Stimulated activated CD4-positive, alpha-beta T cell treated with anti-CD3 and anti-CD28 coated beads, Interleukin-12 subunit alpha, Interleukin-12 subunit beta, amount 100 ng/mL, for 48 hours (primary cell): ENCODE results near the gene TMEM151B.
A peak's percentile ranks its signal among the peaks of the same experiment; 100 is the strongest.

ENCODE experiments used
- DNase-seq, 3 donors: peaks; one replicate each; pipeline ENCODE4 v3.0.0-alpha.2; 2020; ENCODE audit warnings: low read depth in 2 of 3, low spot score in 1 of 3

The TMEM151B gene

DNA sequence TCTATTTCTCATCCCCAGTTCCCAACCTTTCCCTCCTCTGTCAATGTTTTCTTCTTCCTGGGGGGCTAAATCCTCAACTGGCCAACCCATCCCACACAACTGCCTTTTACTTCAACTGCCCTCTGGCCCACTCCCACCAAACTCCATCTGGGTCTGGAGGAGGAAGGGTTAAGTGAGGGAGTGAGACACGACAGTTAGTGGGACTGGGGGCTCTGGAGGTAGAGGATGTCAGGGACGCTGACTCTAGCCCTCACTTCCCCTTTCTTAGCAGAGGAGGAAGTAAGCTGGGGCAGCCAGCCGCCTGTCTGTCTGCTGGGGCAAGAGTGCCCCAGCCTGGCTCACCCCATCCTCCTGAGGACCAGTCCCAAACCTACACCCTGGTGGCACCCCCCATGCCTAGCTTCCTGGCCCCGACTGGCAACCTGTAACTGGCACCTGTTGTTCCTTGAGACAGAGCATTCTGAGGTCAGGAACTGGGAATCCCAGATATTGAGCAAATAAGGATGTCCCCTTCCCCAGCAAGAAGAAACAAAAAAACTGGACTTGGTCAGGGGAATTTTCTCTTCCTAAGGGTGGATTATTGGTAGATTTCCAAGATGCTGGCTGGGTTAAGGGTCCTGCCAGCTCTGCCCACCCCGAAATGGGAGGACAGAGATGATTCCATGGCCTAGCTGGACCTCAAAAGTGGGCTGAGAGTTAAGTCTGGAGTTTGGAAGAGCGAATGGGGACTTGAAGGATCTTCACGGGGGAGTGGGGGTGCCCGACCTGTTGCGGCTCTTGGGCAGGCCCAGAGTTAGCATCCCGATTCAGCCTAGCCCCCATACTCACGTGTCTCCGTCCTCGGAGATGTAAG, 5.9 kb upstream of the TMEM151B start:
- DNase-seq, result no peak

DNA sequence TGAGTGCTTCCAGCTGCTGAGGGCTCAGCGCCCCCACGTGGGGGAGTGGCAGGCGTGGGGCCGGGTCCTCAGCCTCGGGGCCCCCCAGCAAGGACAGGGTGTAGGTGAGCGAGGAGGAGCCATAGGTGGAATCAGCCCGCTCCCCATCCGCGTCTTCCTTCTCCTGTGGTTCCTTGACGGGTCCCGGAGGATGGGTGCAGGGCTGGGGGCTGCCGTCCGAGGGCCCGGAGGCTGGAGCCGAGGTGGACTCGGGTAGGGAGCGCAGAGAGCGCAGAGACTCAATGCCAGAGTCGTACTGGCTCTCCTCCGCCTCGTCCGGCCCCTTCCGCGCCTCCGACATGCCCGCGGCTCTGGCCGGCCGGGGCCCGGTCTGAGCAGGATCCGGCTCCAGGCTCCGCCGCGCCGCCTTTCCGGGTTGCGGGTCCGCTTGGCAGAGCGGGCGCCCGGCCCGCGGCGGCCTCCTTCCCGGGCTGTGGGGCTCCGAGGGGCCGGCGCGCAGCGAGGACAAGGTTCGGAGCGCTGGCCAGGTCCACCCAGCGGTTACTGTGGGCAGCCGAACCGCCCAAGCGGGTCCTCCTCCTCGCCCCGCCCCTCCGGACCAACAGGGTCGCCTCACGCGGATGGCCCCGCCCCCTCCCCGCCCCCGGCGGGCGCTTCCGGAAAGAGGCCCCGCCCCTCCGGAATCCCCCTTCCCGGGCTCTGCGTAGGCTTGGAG, 5.1 kb upstream of the TMEM151B start, which contains the start of gene NFKBIE:
Gene NFKBIE (minus strand): TSS at position 545 of the 715 bp plus-strand sequence. CDS start 205 bp downstream, at position 340.
- peak; percentile 89 to 98 (median 91) for DNase-seq

DNA sequence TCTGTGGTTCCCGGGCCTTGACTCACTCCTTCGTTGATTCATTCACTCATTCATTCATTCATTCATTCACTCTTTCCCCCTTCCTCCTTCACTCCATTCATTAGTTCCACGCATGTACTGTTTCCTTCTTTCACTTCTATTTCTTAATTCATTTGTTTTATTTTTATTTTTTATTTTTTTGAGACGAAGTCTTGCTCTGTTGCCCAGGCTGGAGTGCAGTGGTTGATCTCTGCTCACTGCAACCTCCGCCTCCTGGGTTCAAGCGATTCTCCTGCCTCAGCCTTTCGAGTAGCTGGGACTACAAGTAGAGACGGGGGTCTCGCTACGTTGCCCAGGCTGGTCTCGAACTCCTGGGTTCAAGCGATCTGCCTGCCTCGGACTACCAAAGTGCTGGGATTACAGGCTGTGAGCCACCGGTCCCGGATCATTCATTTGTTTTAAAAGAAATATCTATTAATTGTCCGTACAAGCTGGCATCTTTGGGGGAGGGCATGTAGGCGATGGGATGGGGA, 4.5 kb upstream of the TMEM151B start:
- DNase-seq, result no peak

DNA sequence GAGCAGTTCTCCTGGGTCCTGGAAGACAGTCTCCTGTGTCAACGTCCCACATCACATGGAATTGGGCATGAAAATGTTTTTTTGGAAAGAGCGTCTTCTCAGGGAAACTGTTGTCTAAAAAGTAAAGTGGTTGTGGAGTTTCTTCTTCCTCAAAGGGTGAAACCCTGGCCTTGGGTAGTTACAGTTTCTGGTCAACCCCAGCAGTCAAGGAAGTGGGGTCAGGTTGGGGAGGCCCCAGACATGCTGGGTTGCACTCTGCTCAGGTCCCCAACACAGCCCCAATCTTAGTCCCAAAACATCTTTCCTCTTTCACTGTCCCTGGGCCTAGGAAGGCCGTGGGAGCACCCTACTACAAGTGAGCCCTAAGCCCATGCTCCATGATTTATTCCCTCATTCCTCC, 3.9 kb upstream of the TMEM151B start:
- DNase-seq, result no peak

DNA sequence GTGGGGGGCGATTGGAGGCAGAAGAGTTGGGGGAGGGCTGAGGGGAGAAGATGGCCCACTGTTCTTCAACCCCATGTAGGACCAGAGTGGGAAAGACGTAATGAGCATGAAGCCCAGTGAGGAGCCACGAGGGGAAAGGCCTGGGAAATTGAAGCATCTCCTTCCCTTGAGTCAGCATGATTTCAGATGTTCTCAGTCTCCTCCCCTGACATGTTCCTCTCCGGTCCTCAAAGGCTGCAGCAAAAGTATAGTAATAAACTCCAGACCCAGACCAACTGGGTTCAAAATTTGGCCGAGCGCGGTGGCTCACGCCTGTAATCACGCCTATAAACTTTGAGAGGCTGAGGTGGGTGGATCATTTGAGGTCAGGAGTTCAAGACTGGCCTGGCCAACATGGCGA, 3.0 kb upstream of the TMEM151B start:
- no peak for DNase-seq

DNA sequence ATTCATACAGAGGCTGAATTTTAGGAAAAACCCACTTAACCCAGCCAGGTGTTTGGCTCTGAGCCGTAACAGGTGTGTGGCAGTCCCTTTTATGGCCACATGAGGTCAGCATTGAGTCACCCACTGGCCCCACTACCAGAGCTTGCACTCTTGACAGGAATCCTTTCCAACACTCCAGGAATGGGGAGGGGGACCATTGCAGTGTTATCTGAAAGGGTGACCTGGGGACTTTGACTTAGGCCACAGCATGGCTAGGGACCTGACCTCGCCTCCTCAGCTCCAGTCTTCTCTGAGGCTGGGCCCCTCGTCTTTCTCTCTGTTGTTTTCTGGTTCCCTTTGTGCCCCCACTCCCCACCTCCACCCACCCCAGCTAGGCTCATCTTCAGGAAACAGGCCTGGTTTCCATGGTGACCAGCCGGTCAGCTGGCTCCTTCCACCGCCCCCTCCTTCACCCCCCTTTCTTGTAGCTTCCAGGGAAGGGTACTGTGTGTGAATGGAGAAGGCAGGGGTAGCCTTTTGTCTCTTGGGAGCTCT, 2.1 kb upstream of the TMEM151B start:
- peak; percentile 40 to 69 (median 40) for DNase-seq

DNA sequence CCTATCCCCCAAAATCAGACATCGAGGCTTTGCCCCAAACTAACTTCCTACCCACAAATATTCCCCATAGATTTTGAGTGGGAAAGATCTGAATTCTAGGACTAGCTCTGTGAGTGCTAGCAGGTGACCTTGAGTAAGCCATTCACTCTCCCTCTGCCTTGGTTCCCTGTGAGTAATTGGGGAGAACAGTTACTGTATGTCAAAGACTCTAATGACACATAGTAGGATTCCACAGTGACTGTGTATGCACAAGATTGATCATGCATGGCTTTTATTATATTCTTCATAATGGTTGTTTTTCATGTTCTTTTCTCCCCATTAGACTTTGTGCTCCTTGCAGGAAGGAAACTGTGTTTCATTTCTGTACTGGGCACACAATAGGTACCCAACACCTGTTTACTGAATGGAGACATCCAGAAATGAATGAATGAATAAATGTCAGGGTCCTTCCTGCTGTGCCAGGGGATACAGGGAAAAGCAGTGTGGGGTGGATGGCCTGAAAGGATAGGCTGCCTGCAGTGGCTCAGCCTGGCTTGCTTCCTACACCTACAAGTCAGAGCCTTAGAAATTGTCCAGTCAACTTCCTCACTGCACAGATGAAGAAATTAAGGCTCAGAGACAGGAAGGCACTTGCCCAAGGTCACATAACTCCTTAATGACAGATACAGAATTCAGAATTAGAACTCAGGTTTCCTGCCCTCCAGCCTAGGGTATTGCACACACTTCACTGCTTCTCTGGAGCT, 901 bp upstream of the TMEM151B start:
- DNase-seq, result no peak

DNA sequence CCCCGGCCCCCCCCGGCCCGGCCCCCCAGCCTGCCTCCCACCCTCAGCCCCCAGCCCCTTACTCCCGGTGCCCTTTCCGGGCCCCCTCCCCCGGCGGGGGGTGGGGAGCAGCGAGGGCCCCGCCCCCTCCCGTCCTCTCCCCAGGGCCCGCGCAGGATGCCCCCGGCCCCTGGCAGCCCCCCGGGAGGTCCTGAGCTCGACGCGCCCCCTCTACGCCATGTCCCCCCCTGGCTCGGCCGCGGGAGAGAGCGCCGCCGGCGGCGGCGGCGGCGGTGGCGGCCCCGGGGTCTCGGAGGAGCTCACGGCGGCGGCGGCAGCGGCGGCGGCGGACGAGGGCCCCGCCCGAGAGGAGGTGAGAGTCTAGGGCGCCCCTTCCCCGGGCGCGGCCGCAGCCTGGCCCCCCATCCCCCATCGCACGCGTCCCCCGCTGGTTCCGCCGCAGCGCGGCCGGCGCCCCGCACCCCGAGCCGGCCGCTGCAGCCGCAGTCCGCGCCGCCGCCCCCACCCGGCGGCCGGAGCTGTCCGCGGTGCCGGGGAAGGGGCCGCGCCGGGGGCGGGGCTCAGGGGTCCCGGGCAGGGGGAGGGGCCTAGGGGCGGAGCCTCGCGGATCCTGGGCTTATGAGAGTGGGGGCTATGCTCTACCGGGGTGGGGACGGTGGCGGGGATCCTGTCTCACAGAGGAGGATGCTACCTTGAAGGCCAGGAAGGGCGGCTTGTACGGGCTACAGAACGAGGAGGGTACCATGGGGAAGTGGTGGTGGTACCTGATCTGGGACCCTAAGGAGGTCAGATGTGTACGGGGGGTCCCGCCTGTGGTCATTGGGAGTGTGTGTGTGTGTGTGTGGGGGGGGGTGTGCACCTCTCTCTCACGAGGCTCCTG, 516 bp downstream of the TMEM151B start:
- DNase-seq, result no peak

DNA sequence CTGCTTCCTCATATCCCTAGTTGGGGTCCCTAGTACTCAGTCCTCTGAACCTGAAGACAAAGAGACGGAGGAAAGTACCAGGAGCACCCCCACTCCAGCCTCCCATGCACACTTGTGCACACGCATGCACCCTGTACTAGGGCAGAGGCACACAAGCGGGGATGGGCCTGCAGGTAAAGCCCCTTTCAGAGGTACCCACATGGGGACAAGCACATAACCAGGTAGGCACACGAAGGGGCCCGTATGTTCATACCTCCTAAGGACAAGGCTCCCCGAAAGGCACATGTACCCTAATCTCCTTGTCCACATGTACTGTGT, 1.1 kb downstream of the TMEM151B start:
- no peak for DNase-seq

DNA sequence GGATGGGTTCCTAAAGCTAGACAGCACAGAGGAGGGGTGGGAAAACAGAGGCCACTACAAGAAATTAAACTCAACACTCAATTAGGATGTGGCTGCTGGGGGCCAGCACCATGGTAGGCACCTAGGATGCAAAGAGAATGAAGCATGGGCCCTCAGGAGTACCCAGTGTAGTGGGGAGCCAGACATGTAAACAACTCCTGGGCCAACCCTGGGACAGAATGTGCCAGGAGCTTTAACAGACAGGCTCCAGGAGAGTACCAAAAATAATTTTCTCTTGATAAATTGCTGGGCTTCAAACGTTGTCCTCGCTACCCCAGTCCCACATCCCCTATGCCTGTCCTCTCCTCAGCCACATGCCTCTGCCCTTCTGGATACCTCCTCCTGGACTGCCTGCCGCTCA, 1.7 kb downstream of the TMEM151B start:
- DNase-seq, result no peak

DNA sequence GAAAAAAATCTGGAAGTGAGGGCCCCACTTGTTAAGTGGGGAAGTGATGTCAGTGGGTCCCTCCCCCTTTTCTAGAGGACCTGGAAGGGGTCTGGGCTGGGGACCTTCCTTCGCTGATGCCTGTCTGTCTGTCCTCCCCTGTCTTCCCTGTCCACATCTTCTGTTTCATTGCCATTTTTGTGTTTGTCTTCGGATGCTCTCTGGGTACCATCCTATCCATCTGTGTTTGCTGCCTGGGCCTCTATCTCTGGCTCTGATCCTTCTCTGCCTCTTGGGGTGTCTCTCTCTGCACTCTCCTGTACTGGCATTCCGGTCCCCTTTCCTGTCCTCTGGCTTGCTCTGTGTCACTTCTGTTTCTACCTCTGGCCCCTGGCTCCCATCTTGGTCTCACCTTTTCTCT, 2.3 kb downstream of the TMEM151B start:
- no peak for DNase-seq

DNA sequence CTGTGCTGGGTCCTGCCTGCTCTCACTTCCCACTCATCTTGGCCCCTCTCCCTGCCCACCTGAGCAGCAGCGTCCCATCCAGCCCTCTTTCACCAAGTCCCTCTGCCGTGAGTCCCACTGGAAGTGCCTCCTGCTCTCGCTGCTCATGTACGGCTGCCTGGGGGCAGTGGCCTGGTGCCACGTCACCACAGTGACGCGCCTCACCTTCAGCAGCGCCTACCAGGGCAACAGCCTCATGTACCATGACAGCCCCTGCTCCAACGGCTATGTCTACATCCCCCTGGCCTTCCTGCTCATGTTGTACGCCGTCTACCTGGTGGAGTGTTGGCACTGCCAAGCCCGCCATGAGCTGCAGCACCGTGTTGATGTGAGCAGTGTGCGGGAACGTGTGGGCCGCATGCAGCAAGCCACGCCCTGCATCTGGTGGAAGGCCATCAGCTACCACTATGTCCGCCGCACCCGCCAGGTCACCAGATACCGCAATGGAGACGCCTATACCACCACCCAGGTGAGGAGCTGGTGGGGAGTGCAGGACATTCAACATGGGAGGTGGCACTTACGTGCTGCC, 2.8 kb downstream of the TMEM151B start:
- no peak for DNase-seq

DNA sequence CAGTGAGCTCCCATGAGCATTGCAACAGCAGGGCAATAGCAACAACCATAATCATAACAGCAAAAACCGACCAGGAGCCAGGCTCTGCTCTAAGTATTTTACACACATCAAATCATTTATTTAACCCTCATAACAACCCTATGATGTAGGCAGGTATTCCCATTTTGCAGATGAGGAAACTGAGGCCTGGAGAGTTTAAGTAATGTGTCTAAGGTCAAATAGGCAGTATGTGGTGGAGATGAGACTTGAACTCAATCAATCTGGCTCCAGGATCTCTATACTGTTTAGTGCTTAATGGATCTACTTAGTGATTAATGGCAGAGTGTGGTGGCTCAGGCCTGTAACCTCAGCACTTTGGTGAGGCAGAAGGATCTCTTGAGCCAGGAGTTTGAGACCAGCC, 3.4 kb downstream of the TMEM151B start:
- DNase-seq, result no peak

DNA sequence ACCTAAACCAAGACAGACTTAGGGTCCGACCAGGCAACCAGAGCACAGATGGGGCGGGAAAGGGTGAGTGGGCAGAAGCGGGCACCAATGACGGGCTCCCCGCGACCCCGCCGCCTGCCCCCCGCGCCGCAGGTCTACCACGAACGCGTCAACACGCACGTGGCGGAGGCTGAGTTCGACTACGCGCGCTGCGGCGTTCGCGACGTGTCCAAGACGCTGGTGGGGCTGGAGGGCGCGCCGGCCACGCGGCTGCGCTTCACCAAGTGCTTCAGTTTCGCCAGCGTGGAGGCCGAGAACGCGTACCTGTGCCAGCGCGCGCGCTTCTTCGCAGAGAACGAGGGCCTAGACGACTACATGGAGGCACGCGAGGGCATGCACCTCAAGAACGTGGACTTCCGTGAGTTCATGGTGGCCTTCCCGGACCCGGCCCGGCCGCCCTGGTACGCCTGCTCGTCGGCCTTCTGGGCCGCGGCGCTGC, 5.1 kb downstream of the TMEM151B start:
- no peak for DNase-seq

DNA sequence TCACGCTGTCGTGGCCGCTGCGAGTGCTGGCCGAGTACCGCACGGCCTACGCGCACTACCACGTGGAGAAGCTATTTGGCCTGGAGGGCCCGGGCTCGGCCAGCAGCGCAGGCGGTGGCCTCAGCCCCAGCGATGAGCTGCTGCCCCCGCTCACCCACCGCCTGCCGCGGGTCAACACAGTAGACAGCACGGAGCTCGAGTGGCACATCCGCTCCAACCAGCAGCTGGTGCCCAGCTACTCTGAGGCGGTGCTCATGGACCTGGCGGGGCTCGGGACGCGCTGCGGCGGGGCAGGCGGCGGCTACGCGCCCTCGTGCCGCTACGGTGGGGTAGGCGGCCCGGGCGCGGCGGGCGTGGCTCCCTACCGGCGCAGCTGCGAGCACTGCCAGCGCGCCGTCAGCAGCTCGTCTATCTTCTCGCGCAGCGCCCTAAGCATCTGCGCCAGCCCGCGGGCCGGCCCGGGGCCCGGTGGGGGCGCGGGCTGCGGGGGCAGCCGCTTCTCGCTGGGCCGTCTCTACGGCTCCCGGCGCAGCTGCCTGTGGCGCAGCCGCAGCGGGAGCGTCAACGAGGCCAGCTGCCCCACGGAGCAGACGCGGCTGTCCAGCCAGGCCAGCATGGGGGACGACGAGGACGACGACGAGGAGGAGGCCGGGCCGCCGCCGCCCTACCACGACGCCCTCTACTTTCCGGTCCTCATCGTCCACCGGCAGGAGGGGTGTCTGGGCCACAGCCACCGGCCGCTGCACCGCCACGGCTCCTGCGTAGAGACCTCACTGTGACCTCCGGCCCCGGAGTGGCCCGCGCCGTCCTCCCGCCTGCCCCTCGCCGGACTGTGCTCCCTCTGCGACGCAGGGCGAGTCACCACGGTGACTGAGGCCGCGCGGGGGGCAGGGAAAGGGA, 5.7 kb downstream of the TMEM151B start:
- DNase-seq, result no peak

DNA sequence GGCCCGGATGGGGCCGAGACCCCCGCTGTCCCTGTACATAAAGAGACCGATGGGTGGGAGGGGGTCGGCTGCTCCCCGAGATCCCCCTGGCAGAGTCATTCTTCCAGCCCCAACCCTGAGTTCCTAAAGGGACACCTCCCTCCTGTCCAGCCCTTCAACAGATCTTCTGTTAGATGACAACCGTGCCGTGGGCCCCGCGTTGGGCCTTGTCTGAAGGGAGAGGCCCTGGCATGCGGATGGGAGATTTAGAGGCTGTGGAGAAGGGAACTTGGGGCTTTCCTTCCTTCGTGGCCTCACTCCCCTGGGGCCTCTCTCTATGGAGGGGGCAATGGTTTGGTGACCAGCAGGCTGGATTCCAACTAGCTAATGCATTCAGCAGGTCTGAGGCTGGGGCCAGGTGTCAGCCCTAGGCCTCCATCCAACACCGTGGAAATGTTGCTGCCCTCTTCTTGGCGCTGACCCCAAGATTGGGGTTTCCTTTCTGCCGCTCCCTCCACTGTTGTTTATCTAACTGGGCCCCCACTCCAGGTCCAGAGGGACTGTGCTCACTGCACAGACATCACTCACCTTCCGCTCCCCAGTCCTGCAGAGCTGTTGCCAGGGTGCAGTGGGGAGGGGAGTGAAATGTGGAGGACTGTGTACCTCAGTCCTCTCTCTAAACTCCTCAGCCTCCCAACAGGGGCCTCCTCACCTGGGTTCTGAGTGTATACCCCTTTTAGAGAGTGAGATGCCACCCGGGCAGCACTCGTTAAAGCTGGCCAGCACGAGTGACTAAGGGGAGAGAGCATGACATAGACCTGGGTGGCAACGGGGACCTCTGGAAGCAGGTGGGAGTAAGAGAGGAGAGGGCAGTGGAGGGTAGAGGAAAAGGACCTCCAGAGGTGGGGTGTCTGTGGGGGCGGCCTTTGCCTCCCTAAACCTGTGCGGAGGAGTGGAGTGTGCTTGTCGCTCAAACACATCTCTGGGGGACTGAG, 6.7 kb downstream of the TMEM151B start:
- no peak for DNase-seq

DNA sequence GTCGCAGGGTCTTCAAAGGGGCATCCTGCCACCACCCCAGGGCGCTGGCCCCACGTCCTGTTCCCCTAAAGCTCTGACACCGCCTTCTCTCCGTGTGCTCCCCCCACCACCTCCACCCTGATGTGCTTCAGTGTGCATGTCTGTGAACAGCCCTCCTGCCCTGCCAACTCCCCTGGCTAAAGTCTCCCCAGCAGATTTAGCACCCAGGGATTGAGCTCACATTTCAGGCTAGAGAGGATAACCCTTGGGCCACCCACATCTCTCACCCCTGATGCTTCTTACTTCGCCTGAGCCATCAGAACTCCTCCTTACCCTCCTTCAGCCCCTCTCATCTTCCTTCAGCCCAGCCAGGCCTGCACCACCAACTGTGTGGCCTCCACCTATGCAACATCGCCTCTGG, 7.5 kb downstream of the TMEM151B start:
- no peak for DNase-seq

DNA sequence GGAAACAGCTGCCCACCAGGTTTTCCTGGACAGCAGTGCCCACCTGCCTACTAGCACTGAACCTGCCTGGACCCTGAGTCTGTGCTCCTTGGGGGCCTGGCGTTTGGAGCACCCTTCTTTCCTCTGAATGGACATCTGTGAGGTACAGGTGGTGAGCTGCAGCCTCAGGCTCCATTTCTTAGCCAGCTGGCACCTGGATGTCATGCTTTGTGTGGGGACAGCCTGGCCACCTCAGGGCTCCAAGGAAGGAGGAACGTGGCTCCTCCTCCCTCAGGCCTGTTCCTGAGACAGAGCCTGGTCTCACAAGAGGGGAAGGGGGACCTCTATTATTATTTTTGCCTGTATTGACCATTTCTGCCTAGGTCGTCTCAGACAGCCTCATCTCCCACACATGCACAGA, 8.1 kb downstream of the TMEM151B start:
- DNase-seq, result no peak
